Mesothelial cell of epicardium (in vitro differentiated cells): ENCODE data around the gene C1QL1. TPM values are rescaled to one million over a fixed set of nuclear protein-coding genes. Genes with fewer than 3 reads are reported as not detected.

Experiments
- DNase-seq, 2 experiments: peaks; one replicate each; pipeline ENCODE4 v3.0.0; 2021; ENCODE audit warnings: low spot score in 2 of 2; ENCODE audit not compliant: unreplicated experiment in 2 of 2
- H3K27ac Mint-ChIP-seq: 2 replicates; pipeline ENCODE4 v1.8.0; 2021; ENCODE audit warnings: mixed read lengths
- H3K27me3 Mint-ChIP-seq: 2 replicates; pipeline ENCODE4 v1.8.0; 2021; ENCODE audit warnings: low read depth, mixed read lengths
- H3K36me3 Mint-ChIP-seq: 2 replicates; pipeline ENCODE4 v1.8.0; 2021; ENCODE audit warnings: mixed read lengths
- H3K4me1 Mint-ChIP-seq: 2 replicates; pipeline ENCODE4 v1.8.0; 2021; ENCODE audit warnings: mixed read lengths
- H3K4me3 Mint-ChIP-seq: 2 replicates; pipeline ENCODE4 v1.8.0; 2021; ENCODE audit warnings: mild to moderate bottlenecking, moderate library complexity, mixed read lengths
- H3K9me3 Mint-ChIP-seq: 2 replicates; pipeline ENCODE4 v1.8.0; 2021; ENCODE audit warnings: mixed read lengths
- total RNA-seq: library from RNA; stranded (reverse); gene quantifications from 3 replicates; pipeline ENCODE4 v1.2.1, GENCODE V29; 2021
- TF ChIP-seq, protein P1 (sequence below): fragments of 200-600 bp; sonication (generic); IDR thresholded peaks from one replicate; pipeline ENCODE4 v1.5.0; 2021; ENCODE audit warnings: antibody characterized with exemption; ENCODE audit not compliant: unreplicated experiment

C1QL1 gene
- total RNA-seq, 1 donor from 2014 or later = 3.0 TPM

DNA sequence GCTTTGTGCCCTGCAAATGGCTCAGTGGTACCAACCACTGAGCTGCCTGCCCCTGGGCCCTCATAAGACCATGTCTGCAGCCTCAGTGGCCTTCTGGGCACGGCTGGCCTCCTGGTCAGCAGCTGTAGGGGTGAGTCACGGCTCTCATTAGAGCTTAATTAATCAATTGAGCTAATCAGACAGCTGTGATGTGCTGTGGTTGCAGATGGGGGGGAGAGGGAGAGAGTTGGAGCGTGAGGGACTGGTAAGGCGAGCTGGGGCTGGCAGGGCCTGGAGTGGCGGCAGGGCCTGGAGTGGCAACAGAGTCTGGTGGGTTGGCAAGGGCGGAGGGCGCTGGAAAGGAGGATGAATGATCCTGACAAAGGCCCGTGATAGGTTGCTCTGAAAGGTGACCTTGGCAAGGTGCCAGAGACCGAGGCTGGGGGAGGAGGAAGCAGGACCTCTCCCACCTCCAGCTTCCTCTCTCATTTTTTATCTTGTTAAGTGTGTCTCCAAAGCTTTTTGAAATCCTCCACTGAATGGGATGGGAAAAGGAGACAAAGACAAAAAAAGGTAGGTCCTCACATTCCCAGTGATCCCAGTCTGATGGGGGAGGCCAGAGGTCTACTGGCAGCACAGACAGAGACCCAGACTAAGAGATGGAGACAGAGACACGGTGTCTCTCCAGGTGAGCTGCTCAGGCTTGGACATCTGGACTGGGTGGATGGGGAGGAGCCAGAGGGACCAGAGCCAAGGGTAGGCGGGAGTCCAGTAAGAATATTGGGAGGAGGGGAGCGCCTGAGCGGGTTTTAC is 41.8 kb upstream of the C1QL1 start:
- peaks cover 3% of the 10 kb centered on the region for H3K27me3 Mint-ChIP-seq
- TF ChIP-seq, protein P1, sequence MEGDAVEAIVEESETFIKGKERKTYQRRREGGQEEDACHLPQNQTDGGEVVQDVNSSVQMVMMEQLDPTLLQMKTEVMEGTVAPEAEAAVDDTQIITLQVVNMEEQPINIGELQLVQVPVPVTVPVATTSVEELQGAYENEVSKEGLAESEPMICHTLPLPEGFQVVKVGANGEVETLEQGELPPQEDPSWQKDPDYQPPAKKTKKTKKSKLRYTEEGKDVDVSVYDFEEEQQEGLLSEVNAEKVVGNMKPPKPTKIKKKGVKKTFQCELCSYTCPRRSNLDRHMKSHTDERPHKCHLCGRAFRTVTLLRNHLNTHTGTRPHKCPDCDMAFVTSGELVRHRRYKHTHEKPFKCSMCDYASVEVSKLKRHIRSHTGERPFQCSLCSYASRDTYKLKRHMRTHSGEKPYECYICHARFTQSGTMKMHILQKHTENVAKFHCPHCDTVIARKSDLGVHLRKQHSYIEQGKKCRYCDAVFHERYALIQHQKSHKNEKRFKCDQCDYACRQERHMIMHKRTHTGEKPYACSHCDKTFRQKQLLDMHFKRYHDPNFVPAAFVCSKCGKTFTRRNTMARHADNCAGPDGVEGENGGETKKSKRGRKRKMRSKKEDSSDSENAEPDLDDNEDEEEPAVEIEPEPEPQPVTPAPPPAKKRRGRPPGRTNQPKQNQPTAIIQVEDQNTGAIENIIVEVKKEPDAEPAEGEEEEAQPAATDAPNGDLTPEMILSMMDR = no peak
- peaks cover 24% of the 10 kb centered on the region for H3K4me1 Mint-ChIP-seq
- no peak overlapping the region for H3K4me3 Mint-ChIP-seq
- H3K36me3 Mint-ChIP-seq = no peaks in the 10 kb centered on the region
- no peak for DNase-seq
- no peak overlapping the region for H3K27ac Mint-ChIP-seq
- H3K9me3 Mint-ChIP-seq = no peaks in the 10 kb centered on the region

DNA sequence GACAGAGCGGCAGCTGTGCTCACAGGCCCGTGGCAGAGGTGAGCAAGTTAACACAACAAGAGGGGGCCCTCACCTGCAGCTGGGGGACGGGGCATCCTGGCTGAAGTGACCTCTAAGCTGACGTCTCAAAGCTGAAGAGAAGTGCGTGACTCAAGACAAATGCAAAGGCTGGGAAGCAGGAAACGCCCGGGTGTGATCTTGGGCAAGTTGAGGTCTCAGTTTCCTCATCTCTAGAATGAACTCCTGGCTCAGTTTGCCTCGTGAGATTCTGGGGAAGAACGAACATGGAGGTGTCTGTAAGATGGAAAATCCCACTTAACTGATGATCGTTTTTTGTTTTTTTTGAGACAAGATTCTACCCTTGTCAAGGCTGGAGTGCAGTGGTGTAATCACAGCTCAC is 40.1 kb upstream of the C1QL1 start:
- no peak overlapping the region for H3K4me3 Mint-ChIP-seq
- H3K9me3 Mint-ChIP-seq = no peaks in the 10 kb centered on the region
- H3K36me3 Mint-ChIP-seq = no peaks in the 10 kb centered on the region
- DNase-seq = no peak
- peaks cover 13% of the 10 kb centered on the region for H3K27me3 Mint-ChIP-seq
- peaks cover 24% of the 10 kb centered on the region for H3K4me1 Mint-ChIP-seq
- TF ChIP-seq, protein P1 = no peak
- no peak overlapping the region for H3K27ac Mint-ChIP-seq

DNA sequence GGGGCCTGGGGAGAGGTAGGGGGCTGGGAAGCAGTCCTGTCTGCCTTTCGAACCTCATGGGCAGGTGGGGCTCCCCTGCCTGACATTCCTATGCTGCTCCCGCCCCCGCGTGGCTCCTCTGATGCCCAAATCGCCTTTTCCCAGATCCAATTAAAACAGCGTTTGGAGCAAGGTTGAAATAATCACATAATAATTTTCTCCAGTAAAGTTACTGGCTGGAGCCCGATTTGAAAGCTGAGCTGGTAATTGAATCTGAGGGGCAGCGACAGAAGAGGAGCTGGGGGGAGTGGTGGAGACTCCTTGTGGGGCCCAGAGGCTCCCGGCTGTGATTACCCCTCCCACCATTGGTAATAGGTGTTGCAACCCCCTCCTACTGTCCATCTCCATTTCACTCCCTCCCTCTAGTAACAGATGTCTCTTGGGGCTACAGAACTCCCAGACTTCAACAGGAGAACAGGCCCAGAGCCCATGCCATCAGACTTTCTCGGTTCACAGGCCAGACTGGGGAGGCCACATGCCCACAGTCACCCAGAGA is 38.9 kb upstream of the C1QL1 start:
- no peak for DNase-seq
- Mint-ChIP-seq H3K4me3 (no peak overlapping the region), H3K9me3 (no peaks in the 10 kb centered on the region), H3K4me1 (peaks cover 22% of the 10 kb centered on the region), H3K36me3 (no peaks in the 10 kb centered on the region), H3K27ac (peak overlapping the region; percentile 54), H3K27me3 (peaks cover 14% of the 10 kb centered on the region)
- TF ChIP-seq, protein P1 = no peak

DNA sequence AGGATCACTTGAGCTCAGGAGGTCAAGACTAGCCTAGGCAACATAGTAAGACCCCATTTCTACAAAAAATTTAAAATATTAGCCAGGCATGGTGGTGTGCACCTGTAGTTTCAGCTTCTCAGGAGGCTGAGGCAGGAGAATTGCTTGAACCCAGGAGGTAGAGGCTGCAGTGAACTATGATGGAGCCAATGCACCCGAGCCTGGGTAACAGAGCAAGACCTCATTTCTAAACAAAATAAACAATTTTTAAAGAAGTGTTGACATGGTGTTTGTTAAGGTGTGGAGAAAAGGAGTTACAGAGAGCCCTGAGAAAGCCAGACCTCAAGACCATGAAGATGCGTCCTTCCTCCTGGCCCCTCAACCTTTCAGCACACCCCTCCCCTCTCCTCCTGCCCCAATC is 37.6 kb upstream of the C1QL1 start:
- TF ChIP-seq, protein P1 = no peak
- no peak overlapping the region for H3K27ac Mint-ChIP-seq
- no peak overlapping the region for H3K4me3 Mint-ChIP-seq
- no peak for DNase-seq
- peaks cover 16% of the 10 kb centered on the region for H3K27me3 Mint-ChIP-seq
- H3K9me3 Mint-ChIP-seq = no peaks in the 10 kb centered on the region
- peaks cover 22% of the 10 kb centered on the region for H3K4me1 Mint-ChIP-seq
- H3K36me3 Mint-ChIP-seq = no peaks in the 10 kb centered on the region

DNA sequence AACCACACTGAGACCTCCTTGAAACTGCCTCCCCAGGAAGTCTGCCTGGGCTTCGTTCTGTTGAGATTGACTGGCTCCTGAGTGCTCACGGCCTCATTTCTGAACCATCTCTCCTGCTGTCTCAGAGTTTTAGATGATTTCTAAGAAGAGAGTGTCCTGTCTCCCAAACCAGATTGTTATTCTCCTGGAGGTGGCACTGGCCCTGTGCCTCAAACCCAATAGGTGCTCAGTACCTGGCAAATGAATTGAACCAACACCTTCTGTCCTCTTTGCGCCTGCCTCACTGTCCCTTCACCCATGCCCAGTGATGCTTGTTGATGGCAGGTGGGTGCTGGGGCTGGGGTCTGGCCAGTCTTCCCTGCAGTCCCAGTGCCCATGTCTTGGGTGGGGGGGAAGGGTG is 36.3 kb upstream of the C1QL1 start:
- H3K27me3 Mint-ChIP-seq = peaks cover 16% of the 10 kb centered on the region
- no peak overlapping the region for H3K4me3 Mint-ChIP-seq
- TF ChIP-seq, protein P1 = no peak
- H3K4me1 Mint-ChIP-seq = peaks cover 13% of the 10 kb centered on the region
- peaks cover 6% of the 10 kb centered on the region for H3K9me3 Mint-ChIP-seq
- no peak overlapping the region for H3K27ac Mint-ChIP-seq
- no peaks in the 10 kb centered on the region for H3K36me3 Mint-ChIP-seq
- DNase-seq = no peak
